Stimulated activated CD4-positive, alpha-beta T cell treated with anti-CD3 and anti-CD28 coated beads, TNF-alpha, amount 100 ng/mL, for 48 hours (primary cell): ENCODE data around the gene NCSTN.

ENCODE experiments used
- DNase-seq, 3 donors: peaks; one replicate each; pipeline ENCODE4 v3.0.0-alpha.2; 2020; ENCODE audit warnings: low read depth in 3 of 3

NCSTN gene

DNA sequence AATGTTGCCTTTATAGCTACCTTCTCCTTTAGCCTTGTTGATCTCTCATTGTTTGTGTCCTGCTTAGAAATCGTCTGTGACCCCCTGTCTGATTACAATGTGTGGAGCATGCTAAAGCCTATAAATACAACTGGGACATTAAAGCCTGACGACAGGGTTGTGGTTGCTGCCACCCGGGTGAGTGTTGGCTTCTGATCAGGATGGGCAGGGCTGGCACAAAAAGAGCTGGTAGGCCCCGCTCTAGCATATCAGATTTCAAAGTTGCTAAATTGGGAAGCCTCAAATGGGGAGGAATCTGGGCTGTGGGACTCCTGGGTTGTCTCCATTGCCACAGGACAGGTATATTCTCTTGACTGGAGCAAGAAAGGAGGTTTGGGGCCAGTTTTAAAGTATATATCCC, 8.4 kb downstream of the NCSTN start:
- DNase-seq = no peak

DNA sequence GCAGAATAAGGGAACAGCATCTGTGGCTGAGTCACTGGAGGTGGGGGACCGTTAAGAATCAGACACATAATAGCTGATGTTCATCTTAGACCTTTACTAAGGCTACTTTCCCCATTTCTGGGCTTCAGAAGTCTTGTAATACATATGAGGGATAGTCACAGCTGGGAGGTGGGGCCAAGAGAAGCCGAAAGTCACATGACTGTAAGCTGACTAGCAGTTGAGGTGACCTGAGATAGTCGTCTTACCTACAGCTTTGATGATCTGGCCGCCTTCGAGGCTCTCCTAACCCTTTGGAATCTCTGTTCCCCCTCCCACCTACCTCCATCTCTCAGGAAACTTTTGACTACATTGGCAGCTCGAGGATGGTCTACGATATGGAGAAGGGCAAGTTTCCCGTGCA, 9.4 kb downstream of the NCSTN start:
- DNase-seq = no peak

DNA sequence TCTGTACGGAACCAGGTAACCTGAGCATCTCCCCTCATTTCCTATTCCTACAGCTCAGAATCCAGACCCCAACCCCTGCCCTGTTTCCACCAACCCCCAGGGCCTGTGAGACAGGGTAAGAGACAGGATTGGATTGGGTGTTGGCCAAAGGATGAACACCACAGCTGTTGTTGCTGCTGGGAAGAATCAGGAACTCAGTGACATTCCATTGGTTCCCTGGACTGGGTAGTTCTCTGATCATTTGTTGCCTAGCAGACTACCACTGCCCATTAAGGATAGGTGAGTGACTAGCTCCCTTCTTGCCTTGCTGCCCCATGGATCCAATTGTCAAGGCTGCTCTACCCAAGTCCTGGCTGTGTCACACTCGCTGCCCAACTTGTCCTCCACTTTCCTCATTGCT, 10.0 kb downstream of the NCSTN start:
- DNase-seq = no peak

DNA sequence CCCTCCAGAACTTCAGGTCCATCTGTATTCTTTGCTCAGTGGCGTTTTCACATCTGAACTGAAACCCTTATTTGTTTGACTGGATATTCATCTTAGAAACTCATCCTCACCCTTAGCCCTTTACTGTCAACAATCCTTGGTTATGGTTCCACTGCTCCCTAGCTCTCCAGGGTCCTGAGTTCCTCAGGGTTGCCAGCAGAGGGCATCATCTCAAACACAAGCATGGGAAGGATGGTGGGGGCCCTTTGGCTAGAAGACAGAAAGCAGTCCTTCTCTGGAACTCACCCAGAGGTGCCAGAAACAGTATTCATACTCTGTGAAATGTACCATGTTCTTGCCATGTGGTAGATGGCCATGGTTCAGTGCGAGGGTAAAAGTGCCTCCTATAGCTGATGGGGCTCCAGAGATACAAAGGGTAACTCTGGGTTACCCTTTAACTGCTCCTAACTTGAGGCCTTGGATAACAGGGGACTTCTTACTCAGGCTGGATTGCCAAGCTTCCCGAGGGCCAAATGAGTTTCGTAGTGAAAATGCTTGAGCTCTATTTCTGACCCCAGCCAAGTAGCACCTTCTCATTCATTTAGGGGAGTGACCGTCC, 11.3 kb downstream of the NCSTN start:
- DNase-seq = no peak

DNA sequence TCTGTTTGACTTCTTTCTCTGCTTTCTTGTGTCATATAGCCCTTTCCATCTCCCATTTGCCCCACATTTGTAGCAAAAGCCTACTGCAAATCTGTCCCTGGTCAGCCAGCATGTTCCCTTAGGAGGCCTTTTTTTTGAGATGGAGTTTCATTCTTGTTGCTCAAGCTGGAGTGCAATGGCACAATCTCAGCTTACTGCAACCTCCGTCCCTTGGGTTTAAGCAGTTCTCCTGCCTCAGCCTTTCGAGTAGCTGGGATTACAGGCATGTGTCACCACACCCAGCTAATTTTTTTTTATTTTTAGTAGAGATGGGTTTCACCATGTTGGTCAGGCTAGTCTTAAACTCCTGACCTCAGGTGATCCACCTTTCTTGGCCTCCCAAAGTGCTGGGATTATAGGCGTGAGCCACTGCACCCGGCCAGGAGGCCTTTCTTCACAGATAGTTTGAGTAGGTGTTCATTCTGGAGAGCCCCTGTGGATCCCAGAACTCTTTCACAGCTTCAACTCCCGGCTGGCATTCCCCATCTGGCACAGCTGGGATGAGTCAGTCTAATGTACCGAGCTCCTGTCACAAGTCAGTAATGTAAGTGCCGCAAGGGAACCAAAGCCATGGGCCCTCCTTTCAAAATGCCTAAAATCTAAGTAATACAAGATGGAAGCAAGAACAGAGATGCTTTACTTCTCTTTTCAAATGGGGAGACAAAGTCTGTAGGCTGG, 14.3 kb downstream of the NCSTN start:
- no peak for DNase-seq

DNA sequence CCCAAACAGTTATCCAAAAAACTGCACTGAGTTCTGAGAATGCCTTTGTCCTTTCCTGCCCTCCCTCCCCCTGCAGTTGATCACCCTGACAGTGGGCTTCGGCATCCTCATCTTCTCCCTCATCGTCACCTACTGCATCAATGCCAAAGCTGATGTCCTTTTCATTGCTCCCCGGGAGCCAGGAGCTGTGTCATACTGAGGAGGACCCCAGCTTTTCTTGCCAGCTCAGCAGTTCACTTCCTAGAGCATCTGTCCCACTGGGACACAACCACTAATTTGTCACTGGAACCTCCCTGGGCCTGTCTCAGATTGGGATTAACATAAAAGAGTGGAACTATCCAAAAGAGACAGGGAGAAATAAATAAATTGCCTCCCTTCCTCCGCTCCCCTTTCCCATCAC, 14.9 kb downstream of the NCSTN start:
- DNase-seq = no peak

DNA sequence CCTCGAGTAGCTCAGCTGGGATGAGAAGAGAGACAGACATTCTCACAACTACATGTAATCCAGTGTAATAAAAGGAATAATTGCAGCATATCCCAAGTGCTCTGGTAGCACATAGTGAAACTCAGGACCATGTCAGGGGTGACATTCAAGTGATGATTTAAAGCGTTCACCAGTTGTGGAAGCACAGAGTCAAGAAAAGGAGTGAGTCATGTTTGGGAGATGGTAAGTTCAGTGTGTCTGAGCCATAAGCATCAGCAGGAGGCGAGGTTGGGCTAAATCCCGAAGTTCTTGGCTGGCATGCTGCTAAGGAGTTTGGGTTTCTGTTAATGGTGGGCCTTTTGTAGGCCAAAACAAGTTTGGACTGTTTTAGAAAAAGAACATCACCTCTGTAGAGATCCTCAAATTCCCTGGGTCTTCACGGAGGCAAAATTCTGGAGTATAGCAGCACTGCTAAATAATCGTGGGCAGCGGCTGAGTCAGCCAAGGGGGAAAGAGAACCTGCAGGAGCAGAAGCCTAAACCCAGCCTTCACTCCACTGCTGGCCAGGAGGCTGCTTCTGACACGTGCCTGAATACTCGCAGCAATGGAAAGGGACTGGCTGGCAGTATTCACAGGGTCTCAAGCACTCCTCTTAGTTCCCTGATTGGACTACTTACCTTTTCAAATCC, 16.5 kb downstream of the NCSTN start:
- no peak for DNase-seq

DNA sequence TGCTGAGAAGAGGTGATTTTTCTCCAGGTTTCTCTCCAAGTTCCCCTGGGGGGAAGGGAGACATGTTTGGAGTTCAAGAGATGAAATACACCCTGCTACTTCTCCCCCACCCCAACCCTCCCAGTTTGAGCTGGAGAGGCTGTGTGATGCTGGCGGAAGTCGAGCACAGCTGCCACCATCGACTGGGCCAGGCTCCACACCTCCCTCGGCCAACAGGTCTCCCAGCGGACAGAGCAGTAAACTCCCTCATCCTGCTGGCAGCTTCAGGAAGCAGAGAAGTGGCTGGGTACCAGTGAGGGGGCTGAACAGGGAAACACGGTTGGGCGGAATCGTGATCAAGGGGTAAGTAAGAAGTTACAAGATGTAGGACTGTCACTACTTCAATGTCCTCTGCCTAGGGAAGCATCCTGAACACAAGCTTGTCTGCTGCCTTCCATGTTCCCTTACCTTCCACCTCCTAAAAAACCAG, 17.1 kb downstream of the NCSTN start:
- DNase-seq = no peak

DNA sequence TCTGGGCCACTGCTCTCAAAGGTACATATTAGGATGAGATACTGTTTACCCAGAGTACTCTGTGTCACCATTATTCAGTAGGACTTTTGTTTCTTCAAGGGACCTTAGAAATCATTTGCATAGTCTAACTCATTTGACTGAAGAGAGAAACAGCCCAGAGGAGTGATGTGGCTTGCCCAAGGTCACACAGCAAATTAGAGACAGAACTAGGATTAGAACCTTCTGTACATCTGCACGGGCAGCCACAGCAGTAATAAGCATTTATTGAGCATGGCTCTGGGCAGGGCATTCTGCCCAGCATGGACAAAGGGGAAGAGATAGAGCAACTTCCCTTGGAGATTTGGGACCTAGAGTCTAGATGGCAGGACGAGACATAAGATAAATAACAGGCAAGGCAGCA, 18.0 kb downstream of the NCSTN start:
- no peak for DNase-seq

DNA sequence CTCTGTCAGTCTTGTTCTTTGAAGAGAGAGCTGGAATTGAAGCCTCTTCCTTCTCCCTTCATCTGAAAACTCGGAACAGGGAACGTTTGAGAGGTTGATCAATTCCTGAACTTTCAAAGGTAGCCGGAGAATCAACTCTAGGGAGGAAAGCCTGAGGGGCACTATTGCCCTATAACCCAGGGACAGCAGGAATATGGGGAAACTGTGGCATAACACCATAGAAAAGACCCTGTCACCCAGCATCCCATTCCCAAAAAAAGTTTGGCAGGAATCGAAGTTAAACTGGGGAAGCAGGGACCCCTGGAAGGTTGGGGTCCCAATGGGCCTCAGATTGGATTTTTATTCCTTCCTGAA, 18.6 kb downstream of the NCSTN start:
- no peak for DNase-seq

DNA sequence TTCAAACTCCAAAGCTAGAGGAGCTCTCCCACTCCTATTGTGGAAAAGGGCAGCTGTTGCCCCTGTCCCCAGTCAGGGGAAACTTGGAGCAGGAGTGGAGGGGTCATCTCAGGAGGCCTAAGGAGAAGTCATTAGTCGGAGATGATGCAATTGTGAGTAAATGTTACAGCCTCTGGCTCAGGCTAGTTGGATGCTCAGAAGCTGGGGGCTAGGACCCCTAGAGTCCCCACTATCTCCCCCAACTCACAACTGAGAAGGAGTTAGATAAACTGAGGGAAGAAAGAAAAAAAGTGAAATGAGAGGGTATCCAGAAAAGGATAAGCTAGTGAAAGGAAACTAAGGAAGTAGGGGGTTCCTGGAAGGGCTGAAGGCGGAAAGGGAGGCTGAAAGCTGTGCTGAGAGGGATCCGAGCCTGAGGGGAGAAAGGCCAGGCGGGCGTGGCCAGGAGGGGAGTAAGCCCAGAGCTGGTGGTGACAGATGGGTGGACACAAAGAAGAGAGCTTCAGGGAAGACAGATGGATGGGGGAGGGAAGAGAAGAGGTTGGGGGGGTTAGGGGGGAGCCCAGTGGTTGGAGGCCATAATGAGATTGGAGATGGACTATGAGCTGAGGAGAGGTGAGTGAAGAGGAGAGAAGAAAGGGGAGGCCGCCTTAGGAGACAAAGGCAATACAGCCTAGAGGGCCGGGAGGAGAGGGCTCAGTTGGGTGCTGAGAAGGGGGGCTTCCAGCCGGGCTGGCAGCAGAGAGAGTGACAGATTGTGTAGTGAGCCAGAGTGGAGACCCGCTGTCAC, 19.2 kb downstream of the NCSTN start:
- DNase-seq = no peak

DNA sequence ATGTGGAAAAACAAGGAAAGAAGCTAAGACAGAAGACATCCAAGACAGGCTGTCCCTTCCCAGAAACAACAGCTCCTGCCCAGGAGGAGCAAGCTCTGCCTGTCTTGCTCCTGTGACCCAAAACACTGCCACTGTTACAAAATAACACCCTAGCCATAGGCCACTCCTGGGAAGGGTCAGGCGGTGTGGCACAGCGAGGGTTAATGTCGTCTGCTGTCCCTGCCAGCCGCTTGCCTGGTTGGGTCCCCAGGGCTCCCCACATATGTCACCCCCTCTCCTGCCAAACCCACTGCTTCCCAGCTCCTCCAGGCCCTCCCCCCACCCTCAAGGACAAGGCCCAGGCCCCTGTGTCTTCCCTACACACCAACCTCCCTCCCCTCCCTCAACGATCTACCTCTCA, 19.8 kb downstream of the NCSTN start:
- DNase-seq = no peak

DNA sequence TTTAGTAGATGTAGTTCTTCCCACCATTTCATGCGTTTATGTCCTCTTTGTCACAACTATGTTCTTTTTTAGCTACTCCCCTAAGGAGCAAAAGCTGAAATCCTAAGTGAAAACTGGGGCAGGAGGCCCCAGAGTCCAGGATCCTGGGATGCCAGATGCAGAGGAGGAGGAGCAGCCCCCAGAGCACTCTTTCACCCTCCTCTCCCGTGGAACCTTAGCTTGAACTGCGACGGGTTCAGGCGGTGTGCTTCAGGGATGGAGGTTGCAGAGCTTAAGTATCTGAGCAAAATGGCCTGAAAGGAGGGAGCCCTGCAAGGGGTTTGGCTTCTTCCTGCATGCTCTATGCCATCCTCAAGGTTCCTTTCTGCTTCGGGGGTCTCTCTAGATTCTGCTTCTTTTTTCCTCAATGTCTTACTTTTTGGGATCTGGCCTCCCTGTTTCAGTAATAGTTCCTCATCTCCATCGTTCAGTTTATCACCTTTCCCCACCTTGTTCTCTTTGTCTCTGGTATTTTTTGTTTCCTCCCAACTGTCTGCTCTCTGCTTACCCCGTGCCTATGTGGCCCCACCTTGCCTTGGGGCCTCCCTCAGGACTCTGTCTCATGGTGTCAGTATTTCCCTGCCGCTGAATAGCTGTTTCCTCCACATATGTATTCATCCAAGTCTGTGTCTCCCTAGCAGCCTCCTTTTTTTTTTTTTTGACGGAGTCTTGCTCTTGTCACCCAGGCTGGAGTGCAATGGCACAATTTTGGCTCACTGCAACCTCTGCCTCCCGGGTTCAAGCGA, 21.0 kb downstream of the NCSTN start:
- DNase-seq = no peak

DNA sequence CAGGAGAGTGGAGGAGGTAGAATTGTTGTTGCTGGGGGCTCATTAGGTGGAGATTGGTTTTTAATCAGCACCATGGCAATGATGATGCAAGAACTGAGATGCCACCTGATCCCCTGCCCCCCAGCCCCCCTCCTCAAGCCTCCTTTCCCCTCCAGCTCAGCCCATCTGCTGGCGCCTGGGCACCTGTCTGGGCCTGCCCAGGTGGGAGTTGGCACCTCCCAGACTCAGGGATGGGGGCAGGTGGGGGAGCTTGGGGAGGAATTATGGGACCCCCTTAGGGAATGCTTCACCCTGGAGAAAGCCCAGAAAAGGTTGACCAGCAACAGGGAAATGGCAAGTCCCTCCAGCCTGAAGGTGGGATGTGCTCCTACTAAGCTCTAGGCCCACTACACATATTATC, 22.1 kb downstream of the NCSTN start:
- DNase-seq = no peak

DNA sequence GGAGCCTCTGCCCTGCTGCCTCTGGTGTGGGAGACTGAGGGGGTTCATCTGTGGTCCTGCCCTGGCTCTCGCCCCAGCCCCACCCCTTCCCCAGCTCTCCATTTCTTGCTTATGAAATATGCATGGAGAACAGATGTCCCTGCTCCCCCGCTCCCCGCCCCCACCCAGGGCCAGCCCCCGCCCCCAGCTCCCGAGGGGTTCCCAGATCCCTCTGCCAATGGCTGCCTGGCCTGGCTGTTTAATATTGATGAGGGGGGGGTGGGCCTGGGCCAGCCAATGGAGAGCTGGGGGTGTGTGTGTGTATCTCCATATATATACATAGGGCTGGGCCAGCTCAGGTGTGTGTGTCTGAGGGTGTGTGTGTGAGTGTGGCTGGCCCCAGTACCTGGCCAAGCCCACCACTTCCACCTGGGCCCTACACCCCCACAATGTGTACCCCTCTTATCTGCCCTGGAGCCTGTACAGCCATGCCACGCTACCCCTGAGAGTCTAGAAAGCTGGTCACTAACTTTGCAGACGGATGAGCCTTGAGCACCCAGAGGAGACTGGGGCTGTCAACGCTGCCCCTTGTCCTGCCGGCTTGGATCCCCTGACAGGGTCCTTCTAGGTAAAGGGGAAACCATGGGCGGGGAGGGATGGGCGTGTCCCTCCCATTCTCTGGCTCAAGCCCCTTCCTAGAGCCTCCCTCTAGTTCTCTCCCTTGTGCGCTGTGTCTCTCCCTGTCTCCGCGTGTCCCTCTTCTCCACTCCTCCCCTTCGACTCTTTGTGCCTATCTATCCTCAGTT, 23.7 kb downstream of the NCSTN start, which contains the start of gene NHLH1:
TSS of gene NHLH1 (plus strand) at position 341 of the 785 bp plus-strand sequence. CDS start 3,661 bp downstream, outside the sequence.
- no peak for DNase-seq

DNA sequence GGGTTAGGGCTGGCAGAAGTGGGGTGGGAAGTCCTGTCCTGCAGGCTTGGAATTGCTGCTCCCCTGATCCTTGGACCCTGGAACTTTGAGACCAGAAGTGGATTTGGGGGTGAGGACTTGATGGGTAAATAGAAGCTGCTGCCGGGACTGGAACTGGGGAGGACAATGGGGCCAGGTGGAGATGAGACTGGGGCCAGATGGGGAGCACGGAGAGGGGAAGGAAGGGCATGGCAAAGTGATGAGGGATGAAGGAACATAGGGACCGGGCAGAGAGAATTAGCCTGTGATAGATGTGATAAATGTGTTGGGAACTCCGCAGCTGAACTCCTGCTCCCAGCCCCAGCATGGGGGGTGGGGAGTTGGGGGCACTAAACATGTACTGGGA, 24.3 kb downstream of the NCSTN start:
- DNase-seq = no peak

DNA sequence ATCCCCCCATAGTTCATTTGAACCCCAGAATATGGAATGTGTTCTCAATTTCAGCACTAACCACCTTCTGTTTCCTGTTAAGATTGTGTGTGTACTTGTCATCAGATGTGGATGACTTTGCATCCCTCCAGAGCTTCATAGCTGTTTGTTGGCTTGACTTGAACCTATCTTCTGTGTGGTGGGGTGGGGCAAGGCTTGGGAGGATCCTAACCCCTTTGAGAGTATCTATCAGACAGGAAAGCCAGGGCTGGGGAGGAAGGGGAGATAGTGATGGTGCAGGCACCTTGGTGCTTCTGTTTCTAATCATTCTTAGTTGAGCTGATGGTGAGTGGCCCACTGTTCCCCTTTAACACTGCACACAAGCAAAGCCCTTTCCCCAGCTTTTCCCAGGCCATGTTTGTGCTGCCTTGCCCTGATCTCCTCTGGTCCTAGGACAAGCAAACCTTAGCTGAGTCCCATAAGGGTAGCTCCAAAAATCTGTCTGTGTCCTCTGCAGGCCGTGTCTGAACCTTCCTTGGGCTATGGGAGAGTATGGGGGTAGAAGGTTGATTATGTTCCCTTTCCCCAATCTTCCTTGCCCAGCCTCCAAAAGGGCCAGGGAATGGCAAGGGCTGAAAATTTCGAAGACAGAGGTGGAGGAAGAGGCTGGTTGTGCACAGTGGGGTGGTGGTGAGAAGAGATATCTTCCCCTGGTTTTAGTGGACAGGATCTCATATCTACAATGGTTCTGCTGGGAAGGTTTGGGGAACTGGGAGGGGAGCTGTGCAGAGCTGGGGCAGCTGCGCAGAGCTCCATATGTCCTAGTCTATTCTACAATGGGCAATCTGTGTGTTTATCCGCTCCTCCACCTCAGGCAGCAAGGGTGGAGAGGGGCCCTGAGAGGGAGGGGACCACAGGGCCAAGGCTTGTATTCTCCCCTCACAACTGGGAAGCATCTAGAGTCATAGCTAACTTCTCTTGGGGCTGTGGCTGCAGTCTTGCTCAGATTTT, 25.0 kb downstream of the NCSTN start:
- no peak for DNase-seq

DNA sequence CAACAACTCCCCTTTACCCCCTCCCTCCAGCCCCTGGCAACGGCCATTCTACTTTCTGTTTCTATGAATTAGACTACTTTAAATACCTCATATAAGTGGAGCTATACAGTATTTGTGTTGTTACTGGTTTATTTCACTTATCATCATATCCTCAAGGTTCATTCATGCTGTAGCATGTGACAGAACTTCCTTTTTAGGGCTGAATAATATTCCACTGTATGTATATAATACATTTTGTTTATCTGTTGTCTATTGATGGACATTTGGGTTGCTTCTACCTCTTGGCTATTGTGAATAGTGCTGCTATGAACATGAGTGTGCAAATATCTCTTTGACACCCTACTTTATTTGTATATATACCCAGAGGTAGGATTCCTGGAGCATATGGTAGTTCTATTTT, 25.9 kb downstream of the NCSTN start:
- no peak for DNase-seq

DNA sequence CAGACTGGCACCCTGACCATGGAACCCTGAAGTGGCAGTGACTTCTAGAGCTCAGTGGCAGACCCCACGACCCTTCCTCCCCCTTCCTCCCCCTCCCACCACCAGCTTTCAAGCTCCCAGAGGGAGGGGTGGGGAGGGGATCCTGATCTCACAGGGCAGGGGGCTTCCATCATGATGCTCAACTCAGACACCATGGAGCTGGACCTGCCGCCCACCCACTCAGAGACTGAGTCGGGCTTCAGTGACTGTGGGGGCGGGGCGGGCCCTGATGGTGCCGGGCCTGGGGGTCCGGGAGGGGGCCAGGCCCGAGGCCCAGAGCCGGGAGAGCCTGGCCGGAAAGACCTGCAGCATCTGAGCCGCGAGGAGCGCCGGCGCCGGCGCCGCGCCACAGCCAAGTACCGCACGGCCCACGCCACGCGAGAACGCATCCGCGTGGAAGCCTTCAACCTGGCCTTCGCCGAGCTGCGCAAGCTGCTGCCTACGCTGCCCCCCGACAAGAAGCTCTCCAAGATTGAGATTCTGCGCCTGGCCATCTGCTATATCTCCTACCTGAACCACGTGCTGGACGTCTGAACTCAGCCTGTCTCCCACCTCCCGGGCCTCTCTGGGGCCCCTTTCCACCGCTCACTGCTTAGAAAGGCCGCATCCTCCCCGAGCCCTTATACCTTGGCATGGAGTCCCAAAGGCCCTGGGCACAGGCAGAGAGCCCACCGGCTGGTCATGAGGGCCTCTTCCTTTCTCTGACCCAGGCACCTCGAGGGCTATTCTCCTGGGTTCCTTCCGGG, 27.6 kb downstream of the NCSTN start:
- no peak for DNase-seq
